NCI-H510A treated with DMSO at 0.1 percent for 48 hours (cell line): ENCODE data around the gene ANK2.
A peak's percentile ranks its signal among the peaks of the same experiment; 100 is the strongest.
"Not testable (repeated sequence)": the region's sequence is repeated elsewhere in the genome, so short reads cannot be mapped to it uniquely, and the experiment has no call there.

ENCODE experiments used
- DNase-seq: peaks from one replicate; lab custom pipeline; 2025; lab: John Stamatoyannopoulos, UW

ANK2 gene

DNA sequence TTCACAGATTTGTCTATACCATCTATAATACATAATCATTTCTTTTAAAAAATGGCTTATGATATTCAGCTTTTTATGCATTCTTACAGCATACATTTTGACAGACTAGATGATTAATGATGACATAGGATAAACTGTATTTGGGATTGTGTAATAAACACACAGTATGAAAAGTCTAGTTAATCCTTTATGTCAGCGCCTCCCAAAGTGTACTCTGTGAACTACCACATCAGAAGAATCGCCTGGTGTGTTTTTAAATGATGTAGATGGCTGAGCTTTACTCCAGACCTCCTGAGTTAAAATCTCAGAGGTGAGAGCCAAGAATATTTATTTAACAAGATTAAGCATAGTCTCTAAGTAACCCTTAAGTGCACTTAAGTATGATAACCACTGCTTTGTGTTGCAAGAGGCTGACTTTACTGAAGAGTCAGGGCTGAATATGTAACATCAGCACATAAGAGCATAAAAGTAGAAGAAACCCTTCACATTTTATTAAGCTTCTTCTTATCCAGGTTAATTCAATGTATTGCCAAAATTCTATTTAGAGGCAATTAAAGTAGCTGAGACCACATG lies 104.2 kb downstream of the ANK2 start:
- DNase-seq: no peak

DNA sequence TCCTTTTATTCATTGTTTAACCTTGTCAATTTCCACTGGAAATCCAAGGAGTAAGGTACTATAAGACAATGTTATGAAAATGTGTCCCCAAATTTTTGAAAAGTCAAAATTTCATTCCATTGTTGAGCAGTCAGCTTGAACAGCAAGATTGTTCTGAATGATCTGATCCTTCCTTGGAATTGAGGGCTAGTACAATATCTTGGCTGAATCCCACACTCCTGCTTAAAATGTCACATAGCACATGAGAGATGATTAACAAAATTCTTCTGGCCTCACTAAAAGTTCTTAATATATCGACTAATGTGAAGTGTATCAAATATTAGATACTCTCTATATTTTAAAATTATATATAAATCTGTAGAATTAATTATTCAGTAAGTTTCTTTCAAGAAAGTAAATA lies 104.8 kb downstream of the ANK2 start:
- DNase-seq: no peak

GRCh38 chr4:113157086-113157857 lies 107.8 kb downstream of the ANK2 start:
- DNase-seq: no peak

- DNase-seq: no peak
Measured at GRCh38 chr4:113159942-113160545, 110.6 kb downstream of the ANK2 start.

DNA sequence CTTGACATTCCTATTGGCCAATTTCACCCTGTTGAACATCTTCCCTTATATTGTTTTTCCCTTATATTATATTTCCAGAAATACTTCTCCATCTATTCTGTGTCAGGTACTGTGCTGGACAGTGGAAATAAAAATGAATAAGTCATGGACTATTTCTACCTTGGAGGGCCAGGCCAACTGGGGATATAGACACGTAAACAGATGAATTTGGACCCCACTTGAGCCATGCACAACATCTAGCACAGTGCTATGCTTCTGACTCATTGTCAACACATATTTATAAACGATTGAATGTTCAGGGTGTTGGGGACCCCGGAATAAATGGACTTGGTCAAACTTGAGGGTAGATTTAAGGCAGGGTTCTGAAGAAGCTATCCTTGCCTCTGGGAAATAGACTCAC lies 111.1 kb downstream of the ANK2 start:
- DNase-seq: no peak

DNA sequence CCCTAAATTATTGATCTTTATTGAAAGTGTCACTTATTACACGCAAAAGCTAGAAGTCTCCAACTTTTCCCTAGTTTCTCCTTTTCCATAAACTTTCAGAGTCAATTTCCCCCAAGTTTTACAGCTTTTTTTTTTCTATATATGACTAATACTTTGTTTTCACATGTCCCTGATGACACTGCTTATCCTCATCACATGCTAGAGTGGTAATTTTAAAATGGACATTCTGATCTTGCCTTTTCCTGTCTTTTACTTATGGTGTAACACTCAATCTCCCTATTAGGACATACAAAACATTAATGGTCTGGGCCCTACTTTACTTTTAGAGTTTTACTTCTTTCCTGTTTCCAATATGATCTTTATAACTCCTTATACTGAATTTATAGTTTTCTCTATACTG lies 112.6 kb downstream of the ANK2 start:
- DNase-seq: no peak

- DNase-seq: no peak
Measured at GRCh38 chr4:113169368-113169767, 119.9 kb downstream of the ANK2 start.

GRCh38 chr4:113170115-113170804 lies 120.8 kb downstream of the ANK2 start:
- DNase-seq: no peak

GRCh38 chr4:113170805-113171468 lies 121.5 kb downstream of the ANK2 start:
- DNase-seq: no peak

GRCh38 chr4:113173126-113173792 lies 123.8 kb downstream of the ANK2 start:
- no peak for DNase-seq

DNA sequence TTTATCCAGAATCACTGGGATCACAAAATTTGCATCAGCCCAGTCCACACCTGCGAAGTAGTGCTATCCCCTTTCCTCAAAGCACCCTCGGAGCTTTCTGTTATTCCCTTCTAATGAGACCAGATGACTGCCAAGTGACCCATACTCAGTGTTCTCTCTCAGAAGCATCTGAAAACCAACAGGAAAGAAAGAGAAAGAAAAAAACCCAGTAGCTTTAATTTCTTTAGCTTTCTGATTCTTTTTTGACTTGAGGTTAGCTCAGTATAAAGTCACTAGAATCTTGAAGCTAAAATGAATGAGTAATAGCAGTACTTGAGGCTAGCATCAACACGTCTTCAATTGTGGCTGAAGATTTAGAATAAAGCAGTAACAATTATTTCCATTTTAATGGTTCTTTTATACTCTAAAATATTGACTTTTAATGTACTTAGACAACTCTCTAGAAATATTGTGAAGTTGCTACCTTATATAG lies 124.4 kb downstream of the ANK2 start:
- no peak for DNase-seq

GRCh38 chr4:113179091-113179490 lies 129.6 kb downstream of the ANK2 start:
- DNase-seq: no peak

DNA sequence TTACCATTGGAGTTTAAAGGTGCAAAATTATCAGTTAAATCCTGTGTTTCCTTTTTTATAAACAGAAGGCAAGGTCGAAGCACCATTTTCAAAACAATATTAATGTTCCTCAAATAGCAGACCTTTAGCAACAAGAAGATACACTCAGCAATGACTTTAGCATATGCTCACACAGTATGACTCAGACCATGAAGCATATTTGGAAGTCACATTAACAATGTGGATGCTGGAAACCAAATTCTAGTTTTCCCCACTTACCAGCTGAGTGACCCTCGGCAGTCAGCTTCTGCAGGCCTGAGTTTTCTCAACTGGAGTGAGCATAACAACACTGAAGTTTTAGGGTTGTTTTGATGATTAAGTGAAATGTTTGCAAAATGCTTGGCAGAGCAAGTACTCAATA lies 130.5 kb downstream of the ANK2 start:
- DNase-seq: no peak

GRCh38 chr4:113181289-113182007 lies 132.0 kb downstream of the ANK2 start:
- DNase-seq: peak; percentile 20

GRCh38 chr4:113183032-113183605 lies 133.7 kb downstream of the ANK2 start:
- no peak for DNase-seq

- DNase-seq: not testable (repeated sequence)
Measured at GRCh38 chr4:113186220-113186619, 136.8 kb downstream of the ANK2 start.

DNA sequence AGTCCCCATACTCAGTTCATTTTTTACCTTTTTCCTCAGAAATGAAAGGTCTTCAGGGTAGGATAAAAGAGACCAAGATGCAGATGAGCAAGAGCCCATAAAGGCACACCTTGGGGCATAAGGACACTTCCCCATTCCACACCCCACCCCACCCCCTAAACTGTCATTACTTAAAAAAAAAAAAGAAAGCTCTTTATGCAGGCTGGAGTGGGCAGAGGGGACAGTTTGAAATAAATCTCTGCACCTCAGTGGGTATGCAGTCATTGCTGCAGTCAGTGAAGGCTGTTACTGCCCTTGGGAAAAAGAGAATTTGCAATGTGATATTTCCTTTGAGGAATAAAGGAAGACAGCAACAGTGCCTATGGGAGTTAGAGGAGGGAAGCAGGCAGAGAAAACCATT lies 137.5 kb downstream of the ANK2 start:
- DNase-seq: no peak

DNA sequence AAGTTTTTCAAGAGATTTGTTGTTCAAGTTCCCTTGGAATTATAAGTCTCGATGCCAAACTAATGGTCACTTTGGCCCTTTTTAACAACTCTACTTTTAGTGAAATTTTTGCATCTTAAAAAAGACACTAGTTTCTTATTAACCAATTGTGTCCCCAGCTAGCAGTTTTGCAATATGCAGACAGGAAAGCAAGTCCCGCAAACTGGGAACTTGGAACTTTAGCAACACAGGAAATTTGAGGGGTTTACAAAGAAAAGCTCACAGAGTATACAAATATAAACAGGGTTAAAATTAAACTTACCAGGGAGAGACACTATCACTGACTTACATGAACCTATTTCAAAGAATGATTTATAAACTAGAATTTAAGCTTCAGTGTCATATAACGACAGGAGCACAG lies 137.9 kb downstream of the ANK2 start:
- DNase-seq: no peak

GRCh38 chr4:113189546-113189945 lies 140.1 kb downstream of the ANK2 start:
- DNase-seq: no peak

GRCh38 chr4:113209153-113209552 lies 159.7 kb downstream of the ANK2 start:
- DNase-seq: no peak
